GM10847 (cell line): ENCODE results near the gene DNAH7.

Experiments used
- POLR2A ChIP-seq: IDR thresholded peaks from 2 replicates; pipeline ENCODE4 v1.6.1; 2011; ENCODE audit not compliant: insufficient read length; ENCODE audit errors: extremely low read depth

DNAH7 gene

GRCh38 chr2:195861821-195862220 lies 206.8 kb downstream of the DNAH7 start:
- no peak for TF ChIP-seq POLR2A

GRCh38 chr2:195859513-195859912 lies 209.1 kb downstream of the DNAH7 start:
- TF ChIP-seq POLR2A = no peak

DNA sequence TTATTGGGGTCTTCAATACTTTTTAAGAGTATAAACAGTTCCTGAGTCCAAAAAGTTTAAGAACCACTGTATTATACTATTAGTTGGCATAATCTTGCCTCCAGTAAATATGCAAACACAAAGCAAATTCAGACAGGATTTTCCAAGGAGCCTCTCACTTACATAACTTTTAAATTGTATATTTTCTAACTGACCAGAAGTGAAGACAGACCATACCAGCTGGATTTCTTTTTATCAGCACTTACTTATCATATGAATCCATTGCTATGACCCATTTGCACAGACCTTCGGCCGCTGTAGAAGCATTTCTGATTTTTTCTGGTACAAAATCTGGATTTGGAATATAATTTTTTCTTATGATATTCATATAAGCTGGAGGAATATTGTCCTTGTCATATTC lies 211.5 kb downstream of the DNAH7 start:
- TF ChIP-seq POLR2A = no peak

GRCh38 chr2:195850764-195851163 lies 217.9 kb downstream of the DNAH7 start:
- TF ChIP-seq POLR2A = no peak

GRCh38 chr2:195848119-195848899 lies 220.3 kb downstream of the DNAH7 start:
- no peak for TF ChIP-seq POLR2A

- no peak for TF ChIP-seq POLR2A
These were observed 225.7 kb downstream of the DNAH7 start for GRCh38 chr2:195842932-195843331.

- no peak for TF ChIP-seq POLR2A
These were observed 230.6 kb downstream of the DNAH7 start for GRCh38 chr2:195838002-195838401.

GRCh38 chr2:195836002-195836401 lies 232.6 kb downstream of the DNAH7 start:
- no peak for TF ChIP-seq POLR2A

DNA sequence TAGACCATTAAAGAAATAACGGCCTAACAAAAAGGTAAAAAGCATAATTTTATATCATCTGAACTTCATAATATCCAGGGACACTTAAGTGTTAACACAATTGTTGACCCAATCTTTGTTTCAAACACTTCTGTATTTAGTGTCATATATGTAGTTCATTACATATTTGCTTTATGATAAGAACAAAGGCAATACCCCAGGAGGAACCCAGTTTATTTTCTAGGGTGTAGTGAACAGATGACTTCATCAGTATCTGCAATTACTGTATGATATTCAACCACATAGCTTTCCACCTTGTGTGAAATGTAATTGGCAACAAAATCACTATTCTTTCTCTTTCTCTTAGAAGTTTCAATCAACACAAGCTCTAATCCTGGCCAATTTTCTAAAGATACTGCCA lies 233.8 kb downstream of the DNAH7 start:
- TF ChIP-seq POLR2A = no peak

DNA sequence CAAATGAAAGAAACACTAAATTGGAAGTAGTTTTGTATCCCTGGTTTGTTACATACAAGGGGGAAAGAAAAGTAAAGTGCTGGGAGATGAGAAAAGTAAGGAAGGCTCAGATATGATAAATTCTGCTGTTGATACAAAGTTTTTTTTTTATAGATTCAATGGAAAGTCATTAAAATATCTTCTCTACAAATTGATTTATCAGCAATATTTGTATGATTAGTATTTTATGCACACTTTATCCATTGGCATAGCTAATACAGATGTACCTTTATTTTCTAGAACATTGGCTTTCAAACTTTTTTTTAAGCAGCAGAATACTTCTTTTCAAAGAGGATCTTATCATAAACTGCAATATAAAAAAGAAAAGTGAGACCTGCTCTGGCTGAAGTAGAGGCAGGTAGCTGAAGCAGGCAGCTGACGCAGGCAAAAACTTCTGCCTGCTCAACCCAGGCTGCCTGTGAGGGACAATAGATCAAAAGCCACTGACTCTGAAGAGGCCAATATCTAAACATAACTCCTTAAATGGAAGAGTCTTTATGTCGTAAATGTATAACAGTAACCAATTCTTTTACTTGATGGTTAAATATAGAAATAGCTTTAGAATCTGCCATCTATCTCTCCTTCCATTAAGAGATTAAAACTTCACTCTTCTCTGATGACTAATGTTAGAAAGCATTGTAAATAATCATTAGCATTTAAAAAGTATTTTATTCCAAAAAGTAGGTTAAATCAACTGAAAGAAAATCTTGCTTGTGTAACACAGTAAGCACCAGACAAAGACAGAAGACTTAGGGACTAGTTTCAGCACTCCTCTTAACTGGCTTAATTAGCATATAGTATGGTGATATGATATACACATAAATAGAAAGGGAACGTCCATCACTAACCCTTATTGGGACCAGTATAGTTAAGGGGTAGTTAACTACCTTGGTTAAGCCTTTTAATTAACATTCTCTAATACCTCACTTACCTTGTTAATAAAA lies 237.4 kb downstream of the DNAH7 start:
- no peak for TF ChIP-seq POLR2A

DNA sequence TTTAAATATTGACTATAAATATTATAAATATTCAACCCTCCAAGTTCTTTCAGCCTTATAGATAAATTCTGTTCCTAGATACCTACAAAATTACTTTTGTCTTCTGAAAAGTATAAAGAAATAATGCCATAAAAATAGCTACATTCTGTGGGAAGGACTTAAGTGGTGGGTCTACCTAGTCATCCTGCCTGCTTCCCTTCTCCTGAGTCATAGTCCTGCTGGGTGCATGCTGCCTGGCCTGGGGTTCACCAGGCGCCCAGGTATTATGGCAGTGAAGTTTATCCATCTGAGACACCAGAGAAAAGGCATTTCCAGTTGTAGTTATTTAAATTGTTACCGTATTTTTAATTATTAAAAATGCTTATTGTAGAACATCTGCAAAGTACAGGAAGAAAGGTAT lies 244.2 kb downstream of the DNAH7 start:
- no peak for TF ChIP-seq POLR2A

- TF ChIP-seq POLR2A = no peak
These were observed 245.4 kb downstream of the DNAH7 start for GRCh38 chr2:195823206-195823605.

- no peak for TF ChIP-seq POLR2A
These were observed 247.1 kb downstream of the DNAH7 start for GRCh38 chr2:195821566-195821932.

GRCh38 chr2:195820867-195821565 lies 247.6 kb downstream of the DNAH7 start:
- no peak for TF ChIP-seq POLR2A

- no peak for TF ChIP-seq POLR2A
These were observed 248.3 kb downstream of the DNAH7 start for GRCh38 chr2:195820373-195820772.
